HG03060 (cell line): ENCODE results near the gene ASAP2.

ENCODE experiments used
- ATAC-seq: cut with Tn5 transposase; IDR thresholded peaks from one replicate; pipeline ENCODE4 v1.9.1; 2021; ENCODE audit warnings: low read depth, moderate number of reproducible peaks; ENCODE audit not compliant: unreplicated experiment

The ASAP2 gene

DNA sequence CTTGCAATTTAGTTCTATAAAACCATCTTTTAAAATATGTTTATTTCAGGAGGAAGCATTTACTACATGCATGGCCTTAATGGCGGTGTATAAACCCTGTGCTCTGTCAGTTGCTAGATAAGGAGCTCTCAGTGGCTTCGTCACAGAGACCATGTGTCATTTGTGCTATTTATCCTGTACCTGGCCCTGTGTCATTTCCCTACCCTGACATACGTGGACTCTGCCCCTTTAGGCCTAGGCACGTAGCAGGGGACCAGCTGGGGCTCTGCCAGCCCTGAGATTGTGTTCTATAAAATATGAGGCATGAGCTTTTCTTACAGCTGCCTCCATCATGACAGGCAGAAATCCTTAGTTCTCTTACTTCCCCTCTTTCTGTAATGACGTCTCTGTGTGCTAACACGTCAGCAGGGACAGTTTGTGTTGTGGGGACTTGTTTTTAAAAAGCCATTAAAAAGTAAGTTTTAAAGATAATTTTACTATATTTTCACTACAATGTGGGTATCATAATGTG is 128.8 kb downstream of the ASAP2 start:
- no peak for ATAC-seq

DNA sequence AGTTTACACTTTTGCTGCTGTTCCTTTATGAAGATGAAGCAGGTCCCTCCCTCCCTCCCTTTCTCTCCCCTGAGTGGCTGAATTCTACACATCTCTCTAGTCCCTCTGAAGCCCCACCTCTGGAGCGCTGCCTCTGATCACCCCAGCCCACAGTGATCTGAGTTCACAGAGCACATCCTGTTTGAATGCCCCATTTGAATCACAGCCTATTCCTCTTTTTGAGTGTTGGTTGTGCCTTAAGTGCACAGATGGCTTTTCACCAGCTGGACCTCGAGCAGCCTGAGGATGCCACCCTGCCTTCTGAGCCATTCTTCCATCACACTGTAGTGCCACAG is 129.6 kb downstream of the ASAP2 start:
- no peak for ATAC-seq

DNA sequence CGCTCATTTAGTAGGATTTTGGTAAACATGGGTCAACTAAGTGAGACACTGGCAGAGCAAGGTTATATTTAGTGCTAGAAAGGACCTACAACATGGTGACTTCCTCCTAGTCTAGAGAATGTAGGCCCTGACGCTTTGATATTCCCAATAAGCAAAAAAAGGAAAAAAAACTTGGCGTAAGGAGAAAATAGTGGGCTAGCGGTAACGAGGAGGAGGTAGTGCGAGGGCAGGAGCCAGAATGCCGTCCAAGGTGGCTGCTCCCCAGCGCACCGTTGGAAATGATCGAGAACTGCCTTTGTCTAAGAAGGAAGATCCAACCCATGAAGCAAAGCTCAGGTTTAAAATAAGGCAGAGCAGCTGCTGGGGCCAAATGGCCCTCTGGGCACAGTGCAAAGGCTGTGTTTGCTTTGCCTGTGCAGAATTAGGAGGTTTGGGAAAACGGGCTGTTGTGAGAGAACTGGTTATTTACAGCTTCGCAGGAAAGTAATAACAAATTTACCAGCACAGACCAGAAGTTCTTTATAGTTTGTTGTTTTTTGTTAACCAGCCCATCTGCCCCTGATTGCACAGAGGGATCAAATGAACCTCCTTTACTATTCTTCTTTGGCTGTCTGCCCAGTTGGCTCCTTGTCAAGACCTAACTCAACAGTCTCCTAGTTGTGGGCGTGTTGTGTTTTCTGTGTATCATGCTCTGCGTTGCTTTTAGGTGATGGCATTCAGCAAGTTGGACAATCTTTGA is 130.1 kb downstream of the ASAP2 start:
- ATAC-seq: no peak

DNA sequence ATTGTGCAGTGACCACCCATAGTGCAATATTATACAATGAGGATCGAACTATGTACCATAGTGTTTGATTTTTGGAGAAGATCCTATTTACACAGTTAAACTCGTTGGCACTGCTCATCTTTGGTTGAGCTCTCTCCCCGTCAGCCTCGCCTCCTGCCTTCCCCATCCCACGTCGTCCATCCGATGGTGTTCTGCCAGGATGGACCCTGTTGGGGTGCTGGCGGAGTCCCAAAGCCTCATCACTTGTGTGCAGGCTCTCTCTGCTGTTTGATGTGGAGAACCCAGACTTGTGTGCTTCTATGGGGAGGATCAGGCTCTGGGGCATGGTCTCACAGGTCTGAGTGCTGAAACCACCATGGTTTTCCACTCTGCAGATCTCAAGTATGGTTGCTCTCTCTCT is 131.3 kb downstream of the ASAP2 start:
- ATAC-seq: no peak

DNA sequence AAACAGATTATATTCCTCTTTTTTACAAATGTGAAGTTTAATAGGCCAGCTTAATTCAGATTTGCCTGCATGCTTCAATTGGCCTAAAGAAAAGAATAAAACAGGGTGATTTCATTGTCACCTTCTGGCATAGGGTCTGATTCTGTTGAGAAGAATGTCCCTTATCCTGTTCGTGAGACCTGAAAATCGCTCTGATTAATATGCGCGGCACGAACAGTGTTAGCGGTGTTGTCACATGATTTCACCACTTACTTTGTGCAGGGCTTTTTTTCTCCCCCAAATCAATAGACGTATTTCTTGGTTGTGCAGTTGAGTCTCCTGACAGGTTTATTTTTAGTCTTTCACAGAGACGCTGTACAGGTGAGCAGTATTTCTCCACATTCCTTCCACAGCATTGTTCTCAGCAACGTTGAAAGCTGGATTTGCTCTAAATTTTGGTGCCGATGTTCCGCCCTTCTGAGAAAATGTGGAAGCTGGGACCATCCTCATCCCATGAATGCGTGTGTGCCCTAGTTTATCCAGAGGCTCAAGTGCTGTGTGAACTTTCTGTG is 134.8 kb downstream of the ASAP2 start:
- ATAC-seq: no peak

DNA sequence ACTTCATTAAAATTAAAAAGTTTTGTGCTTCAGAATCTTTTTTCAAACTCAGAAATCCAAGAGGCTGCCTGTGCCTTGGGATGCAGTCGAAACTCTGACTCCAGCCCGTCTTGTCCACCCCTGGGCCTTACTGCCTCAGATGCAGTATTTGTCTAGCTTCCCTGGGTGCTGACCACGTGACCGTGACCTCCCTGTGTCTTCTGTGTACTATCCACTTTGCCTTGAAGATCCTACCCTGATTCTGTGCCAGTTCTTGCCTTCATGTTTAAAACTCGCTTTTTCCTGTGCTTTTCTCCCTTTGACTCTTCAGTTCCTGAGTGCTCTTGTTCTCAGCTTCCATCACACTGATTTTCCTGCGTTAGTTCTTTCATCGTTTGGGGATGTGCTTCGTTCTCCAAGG is 136.0 kb downstream of the ASAP2 start:
- ATAC-seq: no peak

DNA sequence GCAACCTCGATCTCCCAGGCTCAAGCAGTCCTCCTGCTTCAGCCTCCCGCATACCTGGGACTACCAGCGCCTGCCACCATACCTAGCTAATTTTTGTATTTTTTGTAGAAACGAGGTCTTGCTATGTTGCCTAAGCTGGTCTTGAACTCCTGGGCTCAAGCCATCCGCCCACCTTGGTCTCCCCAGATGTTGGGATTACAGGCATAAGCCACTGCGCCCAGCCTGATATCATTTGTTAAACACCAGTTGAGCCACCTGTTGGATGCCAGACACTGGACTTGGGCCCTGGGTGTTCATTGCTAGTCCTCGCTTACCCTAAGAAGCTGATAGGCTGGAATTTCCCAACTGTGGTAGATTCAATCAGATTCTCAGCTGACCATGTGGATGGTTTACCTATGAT is 136.9 kb downstream of the ASAP2 start:
- ATAC-seq: no peak

DNA sequence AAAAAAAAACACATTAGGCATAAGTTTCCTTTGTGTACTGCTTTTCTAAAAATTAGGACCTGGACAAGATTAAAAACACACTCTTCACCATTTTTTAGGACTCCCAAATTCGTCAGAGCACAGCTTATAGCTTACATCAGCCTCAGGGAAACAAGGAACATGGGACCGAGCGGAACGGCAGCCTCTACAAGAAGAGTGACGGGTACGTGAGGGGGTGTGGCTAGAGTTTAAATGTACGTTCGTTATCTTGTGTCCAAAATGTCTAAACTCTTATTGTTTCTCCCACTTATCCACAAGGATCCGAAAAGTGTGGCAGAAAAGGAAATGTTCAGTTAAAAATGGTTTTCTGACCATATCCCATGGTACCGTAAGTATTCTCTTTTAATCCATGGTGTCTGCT is 137.8 kb downstream of the ASAP2 start:
- no peak for ATAC-seq

DNA sequence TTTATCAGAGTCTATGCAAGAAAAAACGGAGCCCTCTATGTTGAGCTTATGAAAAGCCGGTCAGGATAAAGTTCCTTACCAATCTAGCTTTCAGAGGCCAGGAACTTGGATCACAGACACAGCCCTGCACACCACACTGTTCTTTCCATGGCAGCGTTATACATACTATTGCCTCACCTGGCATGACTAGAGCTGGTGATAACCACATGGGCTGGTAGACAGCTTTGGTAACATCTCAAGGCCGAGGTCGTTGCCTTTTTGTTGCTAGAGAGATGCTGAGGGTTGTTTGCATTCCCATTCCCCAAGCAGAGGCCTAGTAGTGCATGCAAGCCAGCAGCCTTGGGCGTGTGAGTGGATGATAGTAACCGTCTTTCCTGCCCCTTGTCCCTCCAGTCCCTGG is 138.7 kb downstream of the ASAP2 start:
- ATAC-seq: no peak

DNA sequence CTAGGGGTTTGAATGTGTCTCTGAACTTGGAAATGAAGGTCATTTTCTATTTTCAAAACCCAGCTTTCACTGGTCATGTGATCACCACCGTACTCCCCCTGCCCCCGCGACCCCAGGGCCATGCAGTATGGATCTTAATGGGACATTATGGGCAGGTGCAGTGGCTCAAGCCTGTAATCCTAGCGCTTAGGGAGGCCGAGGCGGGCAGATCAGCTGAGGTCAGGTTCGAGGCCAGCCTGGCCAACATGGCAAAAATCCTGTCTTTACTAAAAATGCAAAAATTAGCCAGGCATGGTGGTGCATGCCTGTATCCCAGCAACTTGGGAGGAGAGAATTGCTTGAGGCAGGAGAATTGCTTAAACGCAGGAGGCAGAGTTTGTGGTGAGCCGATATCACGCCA is 139.4 kb downstream of the ASAP2 start:
- no peak for ATAC-seq

DNA sequence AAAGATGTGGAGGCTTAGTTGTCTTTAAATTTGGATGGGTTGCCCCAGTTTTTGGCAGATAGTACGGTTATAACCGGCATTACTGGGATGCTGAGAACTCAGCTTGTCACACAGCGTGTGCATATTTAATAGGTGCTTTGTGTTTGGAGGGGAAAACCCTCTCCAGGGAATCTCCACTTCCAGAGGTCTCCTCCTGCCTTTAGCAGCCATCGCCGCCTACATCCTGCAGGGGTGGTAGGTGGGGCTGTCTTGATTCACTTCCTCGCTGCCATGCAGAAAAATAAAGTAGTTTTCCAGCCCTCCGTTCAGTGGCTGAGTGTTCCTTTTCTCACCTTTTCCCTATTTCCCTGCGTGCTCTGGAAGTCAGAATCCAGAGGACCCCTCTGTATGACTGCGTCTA is 140.3 kb downstream of the ASAP2 start:
- ATAC-seq: no peak

DNA sequence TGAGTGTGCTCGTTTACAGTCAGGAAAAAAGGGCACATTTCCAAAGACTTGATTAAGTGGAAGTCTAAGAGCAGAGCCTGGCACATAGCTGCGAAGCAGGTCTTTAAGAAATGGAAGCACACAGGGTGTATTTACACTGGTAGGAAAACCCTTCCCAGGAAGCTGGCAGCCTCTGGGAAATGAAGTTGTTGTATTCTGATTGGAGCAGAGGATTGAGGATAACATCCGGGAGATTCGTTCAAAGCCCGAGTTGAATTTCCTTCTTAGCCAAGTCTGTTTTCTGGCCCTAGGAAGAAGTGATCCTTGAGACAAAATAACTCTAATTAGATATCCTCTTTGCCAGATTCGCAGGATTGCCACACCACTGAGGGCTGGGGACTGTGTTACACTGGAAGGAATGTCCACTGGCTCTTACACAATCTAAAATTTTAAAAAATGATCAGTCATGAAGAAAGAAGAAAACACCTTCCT is 140.8 kb downstream of the ASAP2 start:
- ATAC-seq: no peak

DNA sequence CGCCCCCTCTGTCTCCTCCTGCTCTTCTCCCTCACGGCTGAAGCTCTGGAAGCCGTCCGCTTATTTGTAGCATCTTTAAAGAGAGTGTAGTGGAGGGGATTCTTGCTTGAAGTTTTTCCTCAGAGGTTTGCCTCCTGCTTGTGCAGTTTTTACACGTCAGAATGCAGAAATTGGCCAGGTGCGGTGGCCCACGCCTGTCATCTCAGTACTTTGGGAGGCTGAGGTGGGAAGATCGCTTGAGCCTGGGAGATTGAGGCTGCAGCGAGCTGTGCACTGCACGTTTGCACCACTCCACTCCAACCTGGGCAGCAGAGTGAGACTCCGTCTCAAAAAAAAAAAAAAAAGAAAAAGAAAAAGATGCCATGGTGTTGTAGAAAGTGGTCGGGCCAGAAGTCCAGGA is 147.7 kb downstream of the ASAP2 start:
- ATAC-seq: no peak

DNA sequence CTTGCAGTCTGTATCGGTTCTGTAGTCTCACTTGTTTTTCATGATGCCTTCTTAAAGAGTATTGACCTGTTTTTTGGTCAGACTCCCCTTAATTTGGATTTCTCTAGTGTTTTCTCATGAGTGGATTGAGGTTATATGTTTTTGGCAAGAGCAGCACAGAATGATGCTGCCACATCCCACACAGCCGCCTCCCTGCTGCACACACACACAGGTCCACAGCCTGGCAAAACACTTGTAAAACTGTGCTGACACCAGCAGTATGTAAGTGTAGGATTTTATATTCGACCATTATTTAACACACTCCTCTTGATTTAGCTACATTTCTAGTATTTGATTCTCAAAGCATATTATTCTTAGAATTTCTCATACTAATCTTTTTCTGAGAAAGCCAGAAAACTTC is 148.7 kb downstream of the ASAP2 start:
- ATAC-seq: no peak

DNA sequence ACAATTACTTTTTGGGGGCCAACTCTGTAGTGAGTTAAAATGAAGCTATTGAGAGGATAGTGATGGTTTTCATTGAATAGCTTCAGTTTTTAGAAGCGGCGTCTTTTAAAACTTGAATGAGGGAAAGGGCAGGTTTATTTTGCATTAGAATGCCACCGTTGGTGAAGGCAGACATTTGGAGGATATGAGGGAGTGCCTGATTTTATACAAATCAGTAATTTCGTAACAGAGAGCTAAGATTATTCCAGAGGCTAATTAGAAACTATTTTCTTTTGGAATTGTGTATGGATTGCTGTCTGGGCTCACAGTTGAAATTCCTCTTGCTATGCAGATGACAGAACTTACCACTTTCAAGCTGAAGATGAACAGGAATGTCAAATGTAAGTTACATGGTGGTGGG is 149.1 kb downstream of the ASAP2 start:
- no peak for ATAC-seq

DNA sequence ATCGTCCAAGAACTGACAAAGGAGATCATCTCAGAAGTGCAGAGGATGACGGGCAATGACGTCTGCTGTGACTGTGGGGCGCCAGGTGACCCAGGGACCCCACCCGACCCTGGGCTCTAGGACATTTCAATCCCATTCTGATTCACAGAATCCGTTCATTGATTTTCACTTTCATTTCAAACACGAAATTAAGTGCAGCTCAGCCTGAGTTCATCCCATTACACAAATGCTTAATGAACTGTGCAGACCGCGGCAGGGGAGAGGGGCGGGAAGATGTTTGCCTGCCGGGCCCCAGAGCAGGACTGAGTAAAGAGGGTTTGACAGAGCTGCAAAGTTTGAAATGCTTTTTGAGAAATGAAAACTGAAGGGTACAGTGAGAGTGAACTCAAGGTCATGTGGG is 149.6 kb downstream of the ASAP2 start:
- no peak for ATAC-seq

DNA sequence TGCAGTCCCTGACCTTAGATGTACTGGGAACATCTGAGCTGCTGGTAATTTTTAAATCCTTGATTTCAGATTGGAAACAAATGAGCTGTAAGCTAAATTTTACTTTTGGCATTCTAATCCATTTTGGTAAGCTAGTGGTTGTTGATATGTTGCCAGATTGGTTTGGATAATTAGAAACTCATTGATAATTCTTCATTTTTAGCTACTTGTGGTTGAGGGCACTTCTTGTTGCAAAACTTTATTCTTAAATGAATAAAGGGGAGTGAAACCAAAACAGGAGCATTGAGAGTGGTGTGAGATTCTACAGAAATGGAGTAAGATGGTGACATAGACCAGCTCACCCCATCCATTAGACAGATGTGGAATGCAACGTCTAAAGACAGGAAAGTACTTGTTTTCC is 152.2 kb downstream of the ASAP2 start:
- ATAC-seq: no peak

DNA sequence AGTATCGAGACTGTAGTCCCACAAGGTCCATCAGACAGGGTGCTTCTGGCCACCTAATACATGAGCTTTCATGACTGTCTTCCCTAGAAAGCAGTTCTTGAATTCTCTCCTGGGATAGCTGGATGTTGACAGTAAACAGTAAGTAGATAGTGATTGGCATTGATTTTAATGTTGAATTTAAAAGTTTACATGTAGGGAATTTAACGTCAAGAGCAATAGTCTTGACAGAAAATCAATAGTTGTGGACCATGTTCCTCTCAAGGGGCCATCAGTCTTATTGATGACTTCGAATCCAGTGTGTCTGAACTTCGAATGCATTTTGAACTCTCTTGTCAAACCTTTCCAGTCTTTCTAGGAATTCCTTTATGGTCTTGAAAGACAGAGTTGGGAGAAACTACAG is 152.9 kb downstream of the ASAP2 start:
- no peak for ATAC-seq

DNA sequence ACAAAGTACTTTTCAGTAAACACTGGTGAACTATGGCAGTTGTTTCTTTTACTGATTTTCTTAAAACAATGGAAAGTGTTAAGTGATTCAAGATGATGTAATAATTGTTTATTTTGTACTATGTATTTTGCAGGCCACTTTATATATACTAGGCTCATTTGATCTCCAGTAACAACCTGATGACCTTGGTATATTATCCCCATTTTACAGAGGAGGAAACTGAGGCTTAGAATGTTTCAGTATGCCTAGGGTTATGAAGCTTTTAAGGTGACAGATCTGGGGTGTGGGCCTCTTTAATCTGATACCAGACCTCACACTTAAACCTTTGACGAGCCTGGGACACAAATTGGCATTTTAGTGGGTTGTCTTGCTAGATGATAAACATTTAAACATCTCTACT is 153.5 kb downstream of the ASAP2 start:
- no peak for ATAC-seq

DNA sequence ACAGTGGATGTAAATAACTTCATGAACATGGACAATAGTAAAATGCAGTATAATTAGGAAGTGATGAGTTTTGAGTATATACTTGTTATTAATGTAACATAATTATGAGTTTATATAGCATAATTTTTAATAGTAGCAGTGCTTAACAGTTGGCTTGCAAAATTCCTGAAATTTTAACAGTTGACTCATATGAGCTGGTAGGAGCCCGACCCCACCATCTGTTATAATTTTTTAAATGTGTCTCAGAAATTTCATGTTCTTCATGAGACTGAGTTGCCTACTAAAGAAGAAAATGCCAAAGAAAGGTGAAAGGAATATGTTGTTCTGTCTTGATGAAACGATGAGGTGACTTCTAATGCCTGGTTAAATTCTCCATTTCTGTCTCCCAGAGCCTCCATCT is 154.1 kb downstream of the ASAP2 start:
- no peak for ATAC-seq

DNA sequence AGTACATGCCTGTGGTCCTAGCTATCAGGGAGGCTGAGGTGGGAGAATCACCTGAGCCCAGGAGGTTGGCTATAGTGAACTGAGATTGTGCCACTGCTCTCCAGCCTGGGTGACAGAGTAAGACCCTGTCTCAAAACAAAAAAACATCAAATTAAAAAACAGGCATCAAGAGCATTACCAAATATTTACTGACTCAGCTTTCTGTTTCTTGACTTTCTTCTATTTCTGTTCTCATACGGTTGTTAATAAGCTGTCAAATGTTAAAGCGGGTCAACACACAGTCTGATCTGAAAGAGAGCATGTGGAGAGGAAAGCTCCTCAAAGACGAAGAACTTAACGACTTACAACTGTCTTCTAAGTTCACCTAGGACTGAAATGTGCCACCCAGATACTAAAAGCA is 157.8 kb downstream of the ASAP2 start:
- ATAC-seq: no peak

DNA sequence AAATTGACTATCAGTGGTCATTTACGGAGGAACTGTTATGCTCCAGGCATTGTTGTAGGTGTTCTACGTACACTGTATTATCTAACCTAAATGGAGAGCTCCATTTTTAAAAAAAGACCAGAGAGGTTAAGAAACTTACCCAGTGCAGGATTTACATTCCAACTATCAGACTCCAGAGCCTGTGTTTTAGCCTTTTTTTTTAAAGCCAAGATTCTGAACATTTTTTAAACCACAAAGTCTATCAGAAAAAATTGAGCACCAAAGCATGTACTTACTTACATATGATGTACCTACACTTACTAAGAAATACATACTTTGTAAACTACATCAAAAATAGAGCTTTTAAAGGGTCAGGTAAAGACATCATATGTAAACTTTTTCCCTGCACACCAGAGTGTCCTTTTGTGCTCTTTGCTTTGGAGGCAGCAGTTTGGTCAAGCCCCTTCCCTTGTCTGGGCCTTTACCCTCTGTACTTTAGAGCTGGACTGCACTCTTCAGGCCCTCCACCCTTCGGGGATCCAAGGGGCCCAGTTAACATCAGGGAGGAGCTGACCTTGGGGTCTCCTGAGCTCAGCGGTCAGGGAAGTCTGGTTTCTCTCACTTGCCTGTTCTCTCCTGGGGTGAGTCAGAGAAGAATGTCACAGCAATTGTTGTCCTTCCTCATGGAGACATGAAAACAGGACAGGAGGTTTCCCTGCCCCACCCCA is 158.3 kb downstream of the ASAP2 start:
- no peak for ATAC-seq
